Stimulated activated CD4-positive, alpha-beta T cell treated with anti-CD3 and anti-CD28 coated beads, Interleukin-12 subunit alpha, Interleukin-12 subunit beta, amount 100 ng/mL, for 48 hours (primary cell): ENCODE results near the gene ST6GALNAC6.

Experiments used
- DNase-seq, 3 donors: peaks; one replicate each; pipeline ENCODE4 v3.0.0-alpha.2; 2020; ENCODE audit warnings: low read depth in 2 of 3, low spot score in 1 of 3

Gene ST6GALNAC6, protein sequence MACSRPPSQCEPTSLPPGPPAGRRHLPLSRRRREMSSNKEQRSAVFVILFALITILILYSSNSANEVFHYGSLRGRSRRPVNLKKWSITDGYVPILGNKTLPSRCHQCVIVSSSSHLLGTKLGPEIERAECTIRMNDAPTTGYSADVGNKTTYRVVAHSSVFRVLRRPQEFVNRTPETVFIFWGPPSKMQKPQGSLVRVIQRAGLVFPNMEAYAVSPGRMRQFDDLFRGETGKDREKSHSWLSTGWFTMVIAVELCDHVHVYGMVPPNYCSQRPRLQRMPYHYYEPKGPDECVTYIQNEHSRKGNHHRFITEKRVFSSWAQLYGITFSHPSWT

DNA sequence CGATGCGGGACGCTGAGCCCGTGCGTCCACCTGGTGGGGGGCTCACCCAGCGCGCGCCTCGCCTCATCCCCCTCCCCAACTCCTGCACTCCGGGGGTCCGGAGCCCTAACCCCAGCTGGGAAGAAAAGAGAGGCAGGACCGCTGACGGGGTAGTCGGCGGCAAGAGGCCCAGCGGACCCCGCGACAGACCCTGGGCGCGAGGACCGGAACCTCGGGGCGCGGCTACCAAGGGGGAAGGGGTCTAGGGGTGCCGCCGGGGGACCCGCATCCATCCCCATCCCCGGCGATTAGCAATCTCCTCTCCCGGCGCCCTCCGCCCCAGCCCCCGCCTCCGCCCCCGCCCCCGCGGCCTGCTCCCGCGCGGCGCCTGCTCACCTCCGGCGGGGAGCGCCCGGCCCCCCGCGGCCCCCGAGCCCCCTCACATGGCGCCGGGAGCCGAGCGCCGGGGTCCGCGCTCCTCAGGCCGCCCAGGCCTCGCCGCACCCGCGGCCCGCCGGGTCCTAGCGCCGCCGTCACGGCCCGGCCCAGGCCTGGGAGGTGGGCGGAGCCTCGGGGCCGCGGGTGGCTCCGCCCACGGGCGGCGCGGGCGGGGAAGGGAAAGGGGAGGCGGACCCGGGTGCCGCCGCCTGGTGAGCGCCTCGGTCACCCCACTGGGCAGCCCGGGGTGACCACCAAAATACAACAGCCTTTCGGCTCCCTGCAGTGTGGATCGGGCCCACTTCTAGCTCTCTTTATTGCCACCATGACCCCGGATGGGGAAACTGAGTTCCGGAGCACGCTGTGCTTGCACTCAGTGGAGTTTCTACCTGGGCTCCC lies at the start of gene ST6GALNAC6:
TSS of gene ST6GALNAC6 (minus strand) at position 476 of the 816 bp plus-strand sequence. CDS start 1,622 bp downstream, outside the sequence.
- peak; percentile 42 to 74 (median 55) for DNase-seq

DNA sequence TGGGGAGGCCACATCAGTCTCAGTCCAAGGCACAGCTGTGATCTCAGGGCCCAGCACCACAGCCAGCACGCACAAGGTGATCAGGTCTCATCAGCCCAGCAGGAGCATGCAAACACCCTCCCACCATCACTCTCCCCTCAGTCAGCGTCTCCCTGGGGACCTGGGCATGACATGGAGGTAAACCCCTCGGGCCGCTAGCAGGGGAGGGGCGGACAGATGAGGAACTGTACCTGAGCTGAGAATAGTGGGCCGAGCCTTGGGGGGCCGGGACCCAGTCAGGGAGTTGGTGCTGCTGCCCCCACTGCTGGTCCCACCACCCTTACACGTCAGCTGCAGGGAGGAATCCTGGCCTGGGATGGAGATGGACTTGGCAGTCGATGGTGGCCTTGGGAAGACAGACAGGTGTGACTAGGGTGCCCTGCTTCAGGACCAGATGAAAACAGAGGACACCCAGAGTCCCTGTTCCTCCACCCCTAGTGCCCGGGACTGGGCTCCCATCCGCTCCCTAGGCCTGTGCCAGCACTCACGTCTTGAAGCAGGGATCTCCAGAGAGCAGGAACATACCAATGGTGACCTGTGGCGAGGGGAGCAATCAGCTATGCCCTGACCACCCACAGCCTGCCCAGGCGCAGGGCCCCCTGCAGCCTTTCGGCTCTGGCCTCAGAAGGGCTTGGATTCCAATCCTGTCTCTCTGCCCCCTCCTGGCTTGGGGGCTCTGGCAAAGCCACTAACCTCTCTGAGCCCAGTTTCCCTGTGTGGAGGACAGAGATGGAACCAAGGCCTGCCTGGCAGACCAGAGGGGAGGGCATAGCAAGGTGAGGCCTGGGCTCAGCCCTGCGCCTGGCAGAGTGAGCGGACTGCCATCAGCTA lies 48.7 kb upstream of the ST6GALNAC6 start:
- no peak for DNase-seq

DNA sequence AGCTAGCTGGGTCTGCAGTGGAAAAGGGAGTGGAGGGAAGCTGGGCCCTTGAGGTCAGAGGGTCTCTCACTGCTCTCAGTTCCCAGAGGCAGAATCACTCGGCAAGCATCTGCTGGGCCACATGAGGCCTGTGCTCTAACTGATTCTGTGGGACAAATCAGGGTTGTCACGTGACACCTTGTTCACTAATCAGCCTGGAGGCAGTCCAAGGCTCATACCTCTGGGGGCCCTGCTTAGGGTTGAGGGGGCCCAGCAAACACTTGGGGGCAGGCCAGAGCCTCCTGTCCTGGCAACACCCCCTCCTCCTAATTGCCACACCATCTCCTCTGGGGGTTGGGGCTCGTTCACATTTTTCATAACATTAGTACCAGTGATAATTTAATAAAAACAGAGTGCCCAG lies 47.3 kb upstream of the ST6GALNAC6 start:
- no peak for DNase-seq

DNA sequence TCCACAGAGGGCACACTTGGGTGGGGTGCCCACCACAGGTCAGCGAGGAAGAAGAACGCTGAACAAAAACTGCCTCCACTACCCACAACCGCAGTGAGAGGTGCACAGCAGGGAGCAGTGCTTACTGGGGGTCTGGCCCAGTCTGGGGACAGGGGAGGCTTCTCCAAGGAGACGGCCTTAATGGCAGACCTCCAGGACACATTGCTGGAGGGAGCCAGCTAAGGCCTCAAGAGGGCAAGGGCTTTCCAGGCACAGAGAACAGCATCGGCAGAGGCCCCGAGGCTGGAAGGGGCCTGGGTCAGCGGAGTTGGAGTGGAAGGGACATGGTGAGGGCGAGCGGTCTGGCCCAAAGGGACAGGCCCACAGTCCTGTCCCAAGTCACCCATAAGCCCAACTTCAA lies 46.5 kb upstream of the ST6GALNAC6 start:
- no peak for DNase-seq

DNA sequence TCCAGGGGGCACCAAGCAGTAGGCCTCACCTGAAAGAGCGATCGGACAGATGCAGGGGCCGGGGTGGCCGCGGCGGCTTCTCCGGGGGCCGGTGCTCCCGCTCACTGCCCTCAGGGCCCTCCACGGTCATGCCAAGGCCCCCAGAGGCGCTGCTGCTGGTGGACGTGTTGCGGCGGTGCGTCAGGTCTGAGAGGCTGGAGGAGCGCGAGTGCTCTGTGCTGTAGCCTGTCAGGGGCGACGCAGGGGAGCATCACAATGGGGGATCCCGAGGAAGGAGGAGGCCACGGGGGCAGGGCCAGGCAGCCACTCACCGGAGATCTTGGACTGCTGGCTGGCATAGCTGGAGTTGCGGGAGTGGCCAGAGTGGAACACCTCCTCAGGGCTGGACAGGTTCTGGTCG lies 45.9 kb upstream of the ST6GALNAC6 start:
- DNase-seq = no peak

DNA sequence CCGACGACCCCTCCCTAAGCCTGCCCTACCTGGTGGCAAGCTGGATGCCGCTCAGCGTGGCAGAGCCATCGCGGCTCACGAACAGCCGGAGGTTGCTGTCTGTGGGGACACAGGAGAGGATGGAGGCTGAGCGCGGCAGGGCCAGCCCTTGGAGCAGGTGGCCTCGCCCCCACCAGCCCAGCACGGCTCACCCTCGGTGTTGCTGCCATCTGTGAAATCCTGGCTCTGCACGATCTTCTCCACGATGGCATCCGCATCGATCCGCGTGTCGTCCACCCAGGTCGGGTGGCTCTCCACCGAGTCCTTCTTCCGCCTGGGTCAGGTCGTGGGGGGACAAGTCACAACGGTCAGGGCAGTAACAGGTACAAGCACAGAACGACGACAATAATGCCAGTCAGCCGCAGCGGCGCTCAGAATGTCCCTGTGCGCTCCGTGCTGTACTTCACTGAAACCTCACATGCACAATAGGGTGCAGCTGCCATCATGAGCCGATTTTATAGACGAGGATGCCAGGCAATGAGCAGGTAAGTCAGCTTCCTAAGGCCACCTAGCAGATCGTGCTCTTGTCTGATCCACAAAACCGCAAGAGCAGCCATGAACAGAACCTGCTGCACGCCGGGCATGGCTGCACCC lies 45.3 kb upstream of the ST6GALNAC6 start:
- DNase-seq = no peak

DNA sequence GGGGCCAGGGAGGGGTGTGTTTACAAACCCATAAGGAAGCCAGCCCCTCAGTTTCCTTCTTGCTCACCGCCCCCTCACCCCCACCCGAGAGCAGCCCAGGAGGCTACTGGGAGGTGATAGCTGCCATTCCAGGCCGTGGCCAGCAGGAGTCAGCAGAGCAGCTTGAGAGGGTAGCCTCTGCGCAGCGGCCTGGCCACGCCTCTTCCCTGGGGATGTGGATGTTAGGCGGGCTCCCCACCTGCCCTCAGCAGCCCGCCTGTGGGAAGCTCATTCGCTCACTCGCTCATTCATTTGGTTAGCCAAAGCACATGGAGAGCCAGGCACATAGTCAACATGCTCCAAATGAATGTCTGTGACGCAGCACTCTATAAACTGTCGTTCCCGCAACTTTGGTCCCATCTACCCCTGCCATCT lies 44.3 kb upstream of the ST6GALNAC6 start:
- DNase-seq = peak; percentile 65 to 81 (median 78)

DNA sequence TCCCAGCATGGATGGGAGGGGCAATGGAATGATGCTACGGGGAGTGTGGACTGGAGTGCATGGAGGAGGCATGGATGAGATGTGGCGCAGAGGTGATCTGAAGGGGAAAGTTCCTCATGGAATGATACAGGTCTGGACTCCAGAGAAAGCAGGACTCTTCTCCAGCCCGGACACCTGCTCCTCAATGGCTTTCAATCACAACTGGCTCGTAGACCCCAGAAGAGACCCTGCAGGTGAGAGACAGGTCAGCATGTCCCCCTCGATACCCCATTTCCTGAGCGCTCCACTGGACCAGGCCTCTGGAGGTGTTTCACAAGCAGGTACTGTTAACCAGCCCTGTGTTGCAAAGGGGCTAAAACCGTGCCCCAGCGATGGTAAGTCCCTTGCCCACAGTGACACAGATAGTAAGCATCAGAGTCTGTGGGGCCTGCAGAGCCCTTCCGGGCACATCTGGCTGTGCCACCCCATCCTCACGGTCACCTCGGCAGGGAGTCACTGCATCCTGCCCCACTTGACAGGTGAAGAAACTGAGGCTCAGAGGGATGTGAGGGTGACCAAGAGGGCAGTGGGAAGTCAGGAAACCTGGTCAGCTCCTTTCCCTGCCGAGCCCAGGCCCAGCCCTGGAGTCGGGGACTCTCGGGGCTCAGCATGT lies 43.7 kb upstream of the ST6GALNAC6 start:
- DNase-seq = no peak

DNA sequence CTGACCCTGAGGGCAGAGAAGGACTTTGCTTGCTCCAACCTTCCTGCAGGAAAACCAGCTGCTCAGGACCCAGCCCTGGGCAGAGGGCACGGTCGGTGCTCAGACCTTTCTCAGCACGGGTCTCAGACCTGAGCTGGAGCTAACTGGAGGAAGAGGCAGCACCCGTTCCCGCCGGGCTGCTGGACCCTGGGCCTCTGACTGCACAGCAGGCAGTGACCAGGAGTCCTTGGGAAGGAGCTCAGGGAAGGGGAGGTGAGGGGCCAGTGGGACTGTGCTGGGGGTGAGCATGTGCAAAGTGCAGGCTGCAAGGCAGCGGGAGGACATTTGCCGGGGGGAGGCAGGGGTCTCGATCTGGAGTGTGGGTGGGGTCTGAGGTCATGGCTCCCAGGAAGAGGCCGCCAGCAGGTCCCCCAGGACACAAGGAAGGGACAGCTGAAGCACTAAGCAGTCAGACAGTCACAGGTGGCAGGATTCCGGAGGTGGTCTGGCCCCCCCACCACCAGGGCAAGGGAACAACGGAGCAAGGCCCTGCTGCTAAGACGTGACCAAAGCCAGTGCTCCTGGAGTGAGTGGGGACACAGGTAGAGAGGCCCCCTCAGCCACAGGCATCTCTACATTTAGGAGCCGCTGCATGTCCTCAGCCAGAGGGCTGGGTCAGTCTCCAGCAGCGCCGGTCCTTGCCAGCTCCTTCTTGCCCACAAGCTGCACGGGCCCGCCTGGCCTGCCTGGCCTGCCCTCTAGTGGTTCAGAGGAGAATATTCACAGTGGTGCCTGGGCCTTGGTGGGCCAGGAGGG lies 43.0 kb upstream of the ST6GALNAC6 start:
- DNase-seq = no peak

DNA sequence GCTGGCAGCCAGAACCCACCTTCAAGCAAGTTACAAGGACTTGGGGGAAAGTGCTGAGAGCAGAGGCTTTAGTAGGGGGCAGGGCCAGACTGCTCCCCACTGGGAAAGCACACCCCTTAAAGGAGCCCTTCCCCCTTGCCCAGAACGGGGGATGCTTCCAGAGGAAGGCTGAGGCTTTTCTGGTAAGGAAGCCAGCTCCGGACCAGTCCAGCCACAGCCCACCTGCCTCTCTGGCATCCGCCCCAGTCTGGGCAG lies 42.5 kb upstream of the ST6GALNAC6 start:
- no peak for DNase-seq

DNA sequence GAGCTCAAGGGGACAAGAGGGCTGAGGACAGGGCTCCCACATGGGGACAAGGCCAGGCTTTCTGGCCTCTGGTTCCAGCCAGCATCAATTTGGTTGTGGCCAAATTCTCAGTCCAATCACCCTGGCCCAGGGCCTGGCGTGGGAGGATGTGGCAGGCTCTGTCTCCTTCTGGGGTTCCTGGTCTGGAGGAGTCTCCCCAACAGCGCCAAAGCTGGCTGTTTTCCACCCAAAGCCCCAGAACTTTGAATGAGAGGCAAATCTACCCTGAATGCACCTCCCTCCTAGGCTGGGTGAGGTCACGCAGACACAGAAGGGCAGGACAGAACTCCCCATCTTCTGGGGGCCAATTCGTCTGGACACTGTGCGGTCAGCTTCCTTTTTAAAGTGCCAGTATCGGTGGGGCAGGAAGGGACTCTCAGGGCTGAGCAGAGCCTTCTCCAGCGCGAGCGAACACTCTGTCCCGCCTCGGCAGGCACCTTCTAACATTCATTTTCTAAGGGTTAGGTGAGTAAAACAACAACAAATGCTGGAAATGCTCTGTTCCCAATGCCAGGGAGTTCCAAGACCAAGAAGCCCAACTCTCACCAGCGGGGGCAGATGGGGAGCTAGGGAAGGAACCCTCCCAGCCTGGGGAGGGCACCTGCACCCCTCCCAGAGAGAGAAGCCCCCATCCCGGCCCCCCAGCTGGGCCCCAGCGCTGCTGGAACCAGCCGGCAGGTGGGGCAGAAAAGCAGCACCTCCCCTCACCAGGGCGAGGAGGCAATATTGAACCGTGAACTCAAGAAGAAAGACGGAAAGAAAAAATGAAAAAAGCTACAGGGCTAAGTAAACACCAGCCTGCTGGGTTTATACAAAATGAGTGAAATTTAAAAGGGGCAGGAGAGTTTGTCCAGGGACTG lies 41.9 kb upstream of the ST6GALNAC6 start:
- DNase-seq = no peak

DNA sequence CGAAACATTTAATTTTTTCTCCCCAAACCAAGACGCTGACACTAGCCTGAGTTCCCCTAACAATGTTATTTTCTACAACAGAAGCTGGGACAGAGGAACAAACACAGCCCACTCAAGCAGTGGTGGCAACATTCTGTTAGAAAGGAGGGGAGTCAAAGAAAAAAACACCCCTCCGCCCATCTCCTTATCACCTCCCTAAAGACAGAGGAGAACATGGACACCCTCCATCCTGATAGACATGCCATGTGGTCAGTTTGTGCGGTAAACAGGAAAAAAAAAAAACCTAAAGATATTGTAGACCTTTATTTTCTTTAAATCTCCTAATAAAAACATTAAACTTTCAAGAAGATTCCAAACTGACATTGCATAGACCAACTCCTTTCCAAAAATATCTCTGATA lies 41.2 kb upstream of the ST6GALNAC6 start:
- DNase-seq = no peak

DNA sequence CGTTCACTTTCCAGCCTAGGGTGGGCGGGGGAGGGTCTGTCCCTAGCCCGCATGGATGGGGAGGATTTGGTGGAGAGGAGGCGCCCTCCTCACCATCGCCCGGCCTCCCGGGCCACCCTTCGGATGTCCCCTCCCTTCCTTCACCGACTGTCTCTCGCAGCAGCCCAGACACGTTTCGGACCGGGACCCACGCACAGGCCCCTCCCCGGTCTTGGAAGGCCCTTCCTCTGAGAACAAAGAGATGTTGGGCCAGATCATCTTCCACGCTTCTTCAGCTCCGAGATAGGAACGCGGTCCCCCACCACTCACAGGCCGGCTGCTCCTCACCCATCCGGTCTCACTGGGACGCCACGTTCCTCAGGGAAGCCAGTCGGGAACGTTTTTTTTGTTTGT lies 38.9 kb upstream of the ST6GALNAC6 start:
- no peak for DNase-seq

DNA sequence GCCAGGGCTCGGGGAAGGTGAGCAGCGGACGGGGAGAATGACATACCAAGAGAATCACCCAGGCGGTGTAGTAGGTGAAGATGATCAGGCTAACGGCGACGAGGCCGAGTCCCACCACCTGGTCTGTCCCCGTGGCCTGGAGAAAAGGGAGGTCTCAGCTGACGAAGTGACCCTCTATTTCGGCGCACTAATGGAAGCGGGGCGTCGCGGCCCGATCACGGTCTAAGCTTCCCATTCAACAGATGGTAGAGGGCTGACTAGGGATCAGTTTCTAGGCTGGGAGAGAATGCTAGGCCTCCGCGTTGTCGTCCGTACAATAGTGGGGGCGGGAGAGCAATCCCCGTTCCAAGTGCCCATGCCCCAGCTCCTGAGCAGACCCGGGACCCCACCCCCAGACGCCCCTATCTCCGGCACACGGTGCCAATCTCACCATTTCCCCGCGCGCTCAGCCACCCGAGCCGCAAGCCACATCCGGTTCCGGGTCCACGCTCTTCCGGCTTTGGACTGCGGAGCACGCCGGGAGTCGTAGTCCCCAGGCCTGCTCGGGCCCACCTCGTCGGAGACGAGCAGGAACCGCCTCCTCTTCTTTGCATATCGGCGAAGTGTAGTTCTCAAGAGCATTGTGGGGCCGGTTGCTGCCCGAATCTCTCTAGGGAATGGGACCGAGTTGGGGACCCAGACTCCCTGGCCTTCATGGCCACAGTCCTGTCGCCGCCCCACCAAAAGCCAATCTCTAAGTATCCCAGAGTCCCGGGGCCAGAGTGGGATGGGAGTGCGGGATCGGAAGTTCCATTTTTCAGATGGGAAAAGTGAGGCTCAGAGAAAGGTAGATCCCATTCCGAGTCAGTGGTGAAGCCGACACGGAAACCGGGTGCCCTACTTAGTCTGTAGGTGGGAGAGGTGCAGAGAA lies 38.2 kb upstream of the ST6GALNAC6 start, which contains the start of gene DPM2:
TSS of gene DPM2 (minus strand) at position 467 of the 910 bp plus-strand sequence. CDS start at position 433, 34 bp downstream.
- peak; percentile 71 to 82 (median 76) for DNase-seq

DNA sequence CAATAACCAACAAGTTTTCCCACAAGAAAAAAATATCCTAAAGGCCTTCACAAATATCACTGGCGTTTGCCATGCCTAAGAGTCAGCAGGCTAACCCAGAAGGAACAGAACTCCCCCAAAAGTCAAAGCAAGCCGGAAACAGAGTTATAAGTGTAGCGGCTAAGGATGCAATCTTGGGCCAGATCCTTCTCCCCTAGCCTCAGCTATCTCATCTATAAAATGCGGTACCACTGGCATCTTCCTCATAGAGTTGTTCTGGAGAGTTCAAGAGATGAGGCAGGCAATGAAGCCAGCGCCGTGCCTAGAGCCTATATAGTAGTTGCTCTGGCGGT lies 37.6 kb upstream of the ST6GALNAC6 start:
- DNase-seq = no peak

DNA sequence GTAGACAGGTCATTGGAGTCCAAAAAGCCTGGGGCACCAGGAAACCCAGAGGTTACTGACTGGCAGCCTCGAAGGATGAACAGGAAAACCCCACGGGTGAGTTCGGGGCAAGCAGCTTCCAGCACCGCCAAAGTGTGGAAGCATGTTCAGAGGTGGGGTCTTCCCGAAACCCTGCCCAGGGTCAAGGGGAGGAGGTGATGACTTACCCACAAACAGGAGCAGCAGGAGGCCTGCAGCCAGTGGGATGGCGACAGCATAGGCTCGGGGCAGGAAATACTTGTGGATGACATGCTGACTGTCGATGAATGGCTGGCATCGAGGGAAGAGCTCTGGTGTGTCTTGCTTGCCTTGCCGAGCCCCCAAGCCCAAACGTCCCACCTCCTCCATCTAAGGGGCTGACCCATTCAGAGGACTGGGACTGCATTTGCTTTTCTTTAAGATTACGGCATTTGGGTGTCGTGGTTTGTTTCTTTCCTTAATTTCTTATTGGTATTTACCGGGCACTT lies 37.0 kb upstream of the ST6GALNAC6 start:
- DNase-seq = no peak

DNA sequence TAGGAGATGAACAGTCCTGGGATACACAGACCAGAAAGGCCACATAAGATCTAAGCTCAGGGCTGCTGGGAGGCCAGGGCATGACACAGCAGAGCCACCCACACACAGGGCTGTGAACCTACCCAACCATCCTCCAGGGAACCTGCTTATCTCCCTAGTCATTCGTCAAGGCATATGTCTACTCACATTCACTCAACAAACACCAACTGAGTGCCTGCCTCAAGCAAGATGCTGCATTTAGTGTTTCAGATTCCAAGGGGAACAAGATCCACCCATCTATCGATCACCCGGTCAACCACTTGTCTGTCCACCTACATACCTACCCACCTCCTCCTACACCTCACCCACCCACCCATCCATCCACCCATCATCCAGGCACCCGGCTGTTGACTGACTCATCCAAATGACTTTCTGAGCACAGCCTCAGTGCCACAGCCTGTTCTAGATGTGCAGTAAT lies 36.4 kb upstream of the ST6GALNAC6 start:
- no peak for DNase-seq

DNA sequence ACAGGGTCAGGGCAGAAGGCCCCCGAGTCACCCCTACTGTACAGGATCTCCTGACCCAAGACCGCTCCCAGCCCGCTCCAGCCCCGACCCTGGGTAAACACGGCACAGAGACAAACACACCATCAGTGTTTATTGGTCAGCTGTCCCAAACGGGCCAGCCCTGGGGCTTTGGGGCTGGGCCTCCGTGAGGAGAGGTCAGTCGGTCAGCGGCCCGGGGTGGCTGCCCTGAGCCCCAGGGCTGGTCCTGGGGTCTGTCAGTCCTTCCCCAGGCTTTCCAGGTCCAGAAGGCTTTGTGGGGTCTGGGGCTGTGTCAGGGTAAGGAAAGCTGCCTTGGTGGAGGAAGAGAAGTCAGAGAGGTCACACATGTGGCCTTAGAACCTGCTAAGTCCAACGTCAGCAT lies 35.6 kb upstream of the ST6GALNAC6 start:
- no peak for DNase-seq
